ENCODE data around the gene LGALS13.
"Not testable (repeated sequence)": the region's sequence is repeated elsewhere in the genome, so short reads cannot be mapped to it uniquely, and the experiment has no call there.

Gene LGALS13

GRCh38 chr19:39617745-39618144 lies 15.4 kb downstream of the LGALS13 start:
- no peak for DNase-seq (ENCODE audit: low spot score)

- DNase-seq (ENCODE audit: low spot score): no peak
Observed at GRCh38 chr19:39623946-39624345, 21.6 kb downstream of the LGALS13 start.

GRCh38 chr19:39627631-39628030 lies 25.3 kb downstream of the LGALS13 start:
- not testable (repeated sequence) for DNase-seq (ENCODE audit: low spot score)

GRCh38 chr19:39631178-39631577 lies 28.9 kb downstream of the LGALS13 start:
- no peak for DNase-seq (ENCODE audit: low spot score)

GRCh38 chr19:39631626-39632025 lies 29.3 kb downstream of the LGALS13 start:
- DNase-seq (ENCODE audit: low spot score): no peak

- no peak for DNase-seq (ENCODE audit: low spot score)
Observed at GRCh38 chr19:39637891-39638290, 35.6 kb downstream of the LGALS13 start.

- DNase-seq (ENCODE audit: low spot score): no peak
Observed at GRCh38 chr19:39641773-39642172, 39.4 kb downstream of the LGALS13 start.

GRCh38 chr19:39643591-39643990 lies 41.3 kb downstream of the LGALS13 start:
- no peak for DNase-seq (ENCODE audit: low spot score)

- no peak for DNase-seq (ENCODE audit: low spot score)
Observed at GRCh38 chr19:39645800-39646411, 43.6 kb downstream of the LGALS13 start.

- no peak for DNase-seq (ENCODE audit: low spot score)
Observed at GRCh38 chr19:39647918-39648317, 45.6 kb downstream of the LGALS13 start.

- no peak for DNase-seq (ENCODE audit: low spot score)
Observed at GRCh38 chr19:39655613-39656012, 53.3 kb downstream of the LGALS13 start, which contains the start of gene LGALS16. Gene LGALS16, plus strand, starts transcription at chr19:39655913. Its CDS starts 49 bp downstream, at chr19:39655962.

Measured in CD4-positive, alpha-beta T cell treated with Interleukin-6 at 100 ng/mL for 8 hours (primary cell).